ENCODE results near the gene YTHDF1. TPM values are rescaled to one million over a fixed set of nuclear protein-coding genes. Genes with fewer than 3 reads are reported as not detected.

YTHDF1 gene
- total and polyA plus RNA-seq, 2 donors (not counting 1 experiment from before 2014, with no cell fraction given): 16.3 to 25.9 TPM

DNA sequence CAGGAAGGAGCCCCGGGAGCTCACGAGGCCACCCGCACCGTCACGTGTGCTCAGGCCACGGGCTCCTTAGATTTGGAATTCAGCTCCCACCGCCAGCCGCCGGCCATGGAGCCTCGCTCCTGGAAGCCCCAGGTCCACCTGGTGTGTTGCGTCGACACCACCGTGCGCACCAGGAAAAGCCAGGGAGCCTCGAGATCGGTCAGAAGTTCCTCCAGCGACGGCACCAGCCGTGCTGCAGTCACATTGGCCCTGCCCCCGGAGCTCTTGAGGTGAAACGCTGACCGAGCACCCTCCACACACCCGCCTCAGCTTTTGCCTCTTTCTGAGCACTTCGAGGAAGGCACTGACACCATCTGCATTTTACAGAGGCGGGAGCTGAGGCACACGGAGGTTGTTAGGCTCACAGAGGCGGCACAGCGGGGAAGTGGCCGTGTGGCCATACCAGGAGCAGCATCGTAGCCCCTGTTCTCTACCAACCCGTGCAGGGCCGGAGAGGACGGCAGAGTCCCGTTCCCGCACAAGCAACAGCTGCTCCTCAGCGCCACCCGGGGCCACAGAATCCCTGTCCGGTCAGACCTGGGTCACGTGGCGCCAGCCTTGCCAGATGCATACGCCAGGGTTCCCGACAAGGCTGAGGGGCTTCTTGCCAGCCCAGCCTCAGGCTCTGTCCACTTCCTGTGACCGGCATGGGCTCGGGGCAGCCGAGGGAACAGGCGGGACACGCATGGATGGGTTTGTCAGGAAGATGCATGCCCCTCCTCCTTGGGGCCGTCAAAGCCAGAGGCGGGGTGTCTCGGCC lies 30.8 kb upstream of the YTHDF1 start:
- Histone ChIP-seq H3K4me3 (replicated peaks in 1 of 4; ENCODE audit: control extremely low read depth in 1 of 4, insufficient read depth in 1 of 4, low read depth in 3 of 4, low read length in 4 of 4) (no peak overlapping the region), H3K4me1 (ENCODE audit: control insufficient read depth, extremely low read depth, insufficient read depth, low read length) (no peaks in the 10 kb centered on the region), H4K20me1 (ENCODE audit: control insufficient read depth, extremely low read depth, insufficient read depth, low read length) (no peaks in the 10 kb centered on the region), H2AFZ (ENCODE audit: low read length) (no peak overlapping the region), H3K9me3 (ENCODE audit: control insufficient read depth, insufficient read depth, low read depth, low read length) (no peaks in the 10 kb centered on the region), H3K4me2 (ENCODE audit: extremely low read depth, insufficient read depth, low read length) (no peak overlapping the region), H3K36me3 (ENCODE audit: control insufficient read depth, insufficient read depth, low read length) (no peaks in the 10 kb centered on the region), H3K27me3 (ENCODE audit: control insufficient read depth, insufficient read depth, low read length) (no peaks in the 10 kb centered on the region), H3K27ac (ENCODE audit: insufficient read depth, low read length) (no peak overlapping the region), H3K9ac (ENCODE audit: insufficient read depth, low read length) (no peak overlapping the region), H3K79me2 (ENCODE audit: control insufficient read depth, insufficient read depth, low read length) (no peaks in the 10 kb centered on the region)
- no peak for TF ChIP-seq EZH2 (IDR thresholded peaks at IDR 0.05; ENCODE audit: low read length, missing control alignments)
- TF ChIP-seq, protein P1, sequence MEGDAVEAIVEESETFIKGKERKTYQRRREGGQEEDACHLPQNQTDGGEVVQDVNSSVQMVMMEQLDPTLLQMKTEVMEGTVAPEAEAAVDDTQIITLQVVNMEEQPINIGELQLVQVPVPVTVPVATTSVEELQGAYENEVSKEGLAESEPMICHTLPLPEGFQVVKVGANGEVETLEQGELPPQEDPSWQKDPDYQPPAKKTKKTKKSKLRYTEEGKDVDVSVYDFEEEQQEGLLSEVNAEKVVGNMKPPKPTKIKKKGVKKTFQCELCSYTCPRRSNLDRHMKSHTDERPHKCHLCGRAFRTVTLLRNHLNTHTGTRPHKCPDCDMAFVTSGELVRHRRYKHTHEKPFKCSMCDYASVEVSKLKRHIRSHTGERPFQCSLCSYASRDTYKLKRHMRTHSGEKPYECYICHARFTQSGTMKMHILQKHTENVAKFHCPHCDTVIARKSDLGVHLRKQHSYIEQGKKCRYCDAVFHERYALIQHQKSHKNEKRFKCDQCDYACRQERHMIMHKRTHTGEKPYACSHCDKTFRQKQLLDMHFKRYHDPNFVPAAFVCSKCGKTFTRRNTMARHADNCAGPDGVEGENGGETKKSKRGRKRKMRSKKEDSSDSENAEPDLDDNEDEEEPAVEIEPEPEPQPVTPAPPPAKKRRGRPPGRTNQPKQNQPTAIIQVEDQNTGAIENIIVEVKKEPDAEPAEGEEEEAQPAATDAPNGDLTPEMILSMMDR (conservative IDR thresholded peaks at IDR 0.05 in 1 of 2, IDR thresholded peaks at IDR 0.05 in 1 of 2; ENCODE audit: low read depth in 1 of 2, low read length in 2 of 2): no peak
- no peak for DNase-seq (ENCODE audit: low read depth in 2 of 2)

- H2AFZ ChIP-seq (ENCODE audit: low read length): no peak overlapping the region
- TF ChIP-seq, protein P1 (conservative IDR thresholded peaks at IDR 0.05 in 1 of 2, IDR thresholded peaks at IDR 0.05 in 1 of 2; ENCODE audit: low read depth in 1 of 2, low read length in 2 of 2): no peak
- no peak for TF ChIP-seq EZH2 (IDR thresholded peaks at IDR 0.05; ENCODE audit: low read length, missing control alignments)
Observed at GRCh38 chr20:63244468-63244867, 28.5 kb upstream of the YTHDF1 start.

GRCh38 chr20:63243604-63244247 lies 27.8 kb upstream of the YTHDF1 start:
- H2AFZ ChIP-seq (ENCODE audit: low read length): no peak overlapping the region
- no peak overlapping the region for H3K27ac ChIP-seq (ENCODE audit: insufficient read depth, low read length)

More at GRCh38 chr20:63244468-63244867, 28.5 kb upstream of the YTHDF1 start:
- Histone ChIP-seq H3K36me3 (ENCODE audit: control insufficient read depth, insufficient read depth, low read length) (no peaks in the 10 kb centered on the region), H3K4me3 (replicated peaks in 1 of 4; ENCODE audit: control extremely low read depth in 1 of 4, insufficient read depth in 1 of 4, low read depth in 3 of 4, low read length in 4 of 4) (no peak overlapping the region), H3K27ac (ENCODE audit: insufficient read depth, low read length) (no peak overlapping the region), H3K9me3 (ENCODE audit: control insufficient read depth, insufficient read depth, low read depth, low read length) (no peaks in the 10 kb centered on the region), H4K20me1 (ENCODE audit: control insufficient read depth, extremely low read depth, insufficient read depth, low read length) (no peaks in the 10 kb centered on the region), H3K79me2 (ENCODE audit: control insufficient read depth, insufficient read depth, low read length) (no peaks in the 10 kb centered on the region), H3K4me2 (ENCODE audit: extremely low read depth, insufficient read depth, low read length) (no peak overlapping the region), H3K9ac (ENCODE audit: insufficient read depth, low read length) (no peak overlapping the region), H3K4me1 (ENCODE audit: control insufficient read depth, extremely low read depth, insufficient read depth, low read length) (no peaks in the 10 kb centered on the region), H3K27me3 (ENCODE audit: control insufficient read depth, insufficient read depth, low read length) (no peaks in the 10 kb centered on the region)
- DNase-seq (ENCODE audit: low read depth in 2 of 2): no peak

More at GRCh38 chr20:63243604-63244247, 27.8 kb upstream of the YTHDF1 start:
- Histone ChIP-seq H3K27me3 (ENCODE audit: control insufficient read depth, insufficient read depth, low read length) (no peaks in the 10 kb centered on the region), H3K4me1 (ENCODE audit: control insufficient read depth, extremely low read depth, insufficient read depth, low read length) (no peaks in the 10 kb centered on the region), H3K9ac (ENCODE audit: insufficient read depth, low read length) (no peak overlapping the region), H3K36me3 (ENCODE audit: control insufficient read depth, insufficient read depth, low read length) (no peaks in the 10 kb centered on the region), H3K4me3 (replicated peaks in 1 of 4; ENCODE audit: control extremely low read depth in 1 of 4, insufficient read depth in 1 of 4, low read depth in 3 of 4, low read length in 4 of 4) (no peak overlapping the region), H3K79me2 (ENCODE audit: control insufficient read depth, insufficient read depth, low read length) (no peaks in the 10 kb centered on the region), H4K20me1 (ENCODE audit: control insufficient read depth, extremely low read depth, insufficient read depth, low read length) (no peaks in the 10 kb centered on the region), H3K4me2 (ENCODE audit: extremely low read depth, insufficient read depth, low read length) (no peak overlapping the region), H3K9me3 (ENCODE audit: control insufficient read depth, insufficient read depth, low read depth, low read length) (no peaks in the 10 kb centered on the region)
- no peak for DNase-seq (ENCODE audit: low read depth in 2 of 2)
- no peak for TF ChIP-seq EZH2 (IDR thresholded peaks at IDR 0.05; ENCODE audit: low read length, missing control alignments)
- TF ChIP-seq, protein P1 (conservative IDR thresholded peaks at IDR 0.05 in 1 of 2, IDR thresholded peaks at IDR 0.05 in 1 of 2; ENCODE audit: low read depth in 1 of 2, low read length in 2 of 2): no peak

Measured in fibroblast of lung (primary cell).